Esophagus squamous epithelium (tissue), 4 donors: ENCODE measurements around the gene MAPK8IP3.

Source experiments
- POLR2A ChIP-seq, 4 donors: fragments of 450-650 bp; IDR thresholded peaks; one replicate each; pipeline ENCODE4 v1.6.1; 2017; ENCODE audit warnings: antibody characterized with exemption in 4 of 4, mild to moderate bottlenecking in 4 of 4, moderate library complexity in 3 of 4
- TF ChIP-seq, protein P1 (sequence below), 6 experiments: fragments of 450-650 bp in 4 of 6; fragments of 200-600 bp in 2 of 6; sonication (generic) in 2 of 6; IDR thresholded peaks; one replicate each; pipeline ENCODE4 v1.5.1; 2016 to 2019; ENCODE audit warnings: antibody characterized with exemption in 6 of 6, mild to moderate bottlenecking in 4 of 6, moderate library complexity in 4 of 6

DNA sequence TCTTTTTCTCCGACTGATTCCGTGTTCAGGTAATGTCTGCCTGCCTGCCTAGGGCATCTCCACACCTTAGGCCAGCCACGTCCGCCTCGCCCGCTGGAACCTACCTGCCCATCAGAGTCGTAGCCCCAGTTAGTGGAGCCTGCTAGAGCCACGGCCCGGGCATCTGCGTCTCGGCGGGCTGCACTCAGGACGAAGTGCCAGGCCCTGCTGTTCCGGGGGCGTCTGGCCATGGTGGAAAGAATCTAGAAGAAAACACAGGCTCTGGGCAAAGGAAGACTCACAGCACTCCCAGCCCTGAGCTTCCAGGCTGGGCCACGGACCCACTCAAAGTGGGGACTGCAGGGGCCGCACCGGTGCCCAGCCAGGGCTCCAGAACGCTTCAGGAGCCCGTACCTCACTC, 75.3 kb downstream of the MAPK8IP3 start:
- TF ChIP-seq, protein P1, sequence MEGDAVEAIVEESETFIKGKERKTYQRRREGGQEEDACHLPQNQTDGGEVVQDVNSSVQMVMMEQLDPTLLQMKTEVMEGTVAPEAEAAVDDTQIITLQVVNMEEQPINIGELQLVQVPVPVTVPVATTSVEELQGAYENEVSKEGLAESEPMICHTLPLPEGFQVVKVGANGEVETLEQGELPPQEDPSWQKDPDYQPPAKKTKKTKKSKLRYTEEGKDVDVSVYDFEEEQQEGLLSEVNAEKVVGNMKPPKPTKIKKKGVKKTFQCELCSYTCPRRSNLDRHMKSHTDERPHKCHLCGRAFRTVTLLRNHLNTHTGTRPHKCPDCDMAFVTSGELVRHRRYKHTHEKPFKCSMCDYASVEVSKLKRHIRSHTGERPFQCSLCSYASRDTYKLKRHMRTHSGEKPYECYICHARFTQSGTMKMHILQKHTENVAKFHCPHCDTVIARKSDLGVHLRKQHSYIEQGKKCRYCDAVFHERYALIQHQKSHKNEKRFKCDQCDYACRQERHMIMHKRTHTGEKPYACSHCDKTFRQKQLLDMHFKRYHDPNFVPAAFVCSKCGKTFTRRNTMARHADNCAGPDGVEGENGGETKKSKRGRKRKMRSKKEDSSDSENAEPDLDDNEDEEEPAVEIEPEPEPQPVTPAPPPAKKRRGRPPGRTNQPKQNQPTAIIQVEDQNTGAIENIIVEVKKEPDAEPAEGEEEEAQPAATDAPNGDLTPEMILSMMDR (IDR thresholded peaks at IDR 0.05): no peak
- no peak for TF ChIP-seq POLR2A (IDR thresholded peaks at IDR 0.05)
